GM21515 (cell line): ENCODE results near the gene FBXL22.

Experiments
- ATAC-seq: cut with Tn5 transposase; IDR thresholded peaks from one replicate; pipeline ENCODE4 v1.9.1; 2021; ENCODE audit not compliant: unreplicated experiment

FBXL22 gene

DNA sequence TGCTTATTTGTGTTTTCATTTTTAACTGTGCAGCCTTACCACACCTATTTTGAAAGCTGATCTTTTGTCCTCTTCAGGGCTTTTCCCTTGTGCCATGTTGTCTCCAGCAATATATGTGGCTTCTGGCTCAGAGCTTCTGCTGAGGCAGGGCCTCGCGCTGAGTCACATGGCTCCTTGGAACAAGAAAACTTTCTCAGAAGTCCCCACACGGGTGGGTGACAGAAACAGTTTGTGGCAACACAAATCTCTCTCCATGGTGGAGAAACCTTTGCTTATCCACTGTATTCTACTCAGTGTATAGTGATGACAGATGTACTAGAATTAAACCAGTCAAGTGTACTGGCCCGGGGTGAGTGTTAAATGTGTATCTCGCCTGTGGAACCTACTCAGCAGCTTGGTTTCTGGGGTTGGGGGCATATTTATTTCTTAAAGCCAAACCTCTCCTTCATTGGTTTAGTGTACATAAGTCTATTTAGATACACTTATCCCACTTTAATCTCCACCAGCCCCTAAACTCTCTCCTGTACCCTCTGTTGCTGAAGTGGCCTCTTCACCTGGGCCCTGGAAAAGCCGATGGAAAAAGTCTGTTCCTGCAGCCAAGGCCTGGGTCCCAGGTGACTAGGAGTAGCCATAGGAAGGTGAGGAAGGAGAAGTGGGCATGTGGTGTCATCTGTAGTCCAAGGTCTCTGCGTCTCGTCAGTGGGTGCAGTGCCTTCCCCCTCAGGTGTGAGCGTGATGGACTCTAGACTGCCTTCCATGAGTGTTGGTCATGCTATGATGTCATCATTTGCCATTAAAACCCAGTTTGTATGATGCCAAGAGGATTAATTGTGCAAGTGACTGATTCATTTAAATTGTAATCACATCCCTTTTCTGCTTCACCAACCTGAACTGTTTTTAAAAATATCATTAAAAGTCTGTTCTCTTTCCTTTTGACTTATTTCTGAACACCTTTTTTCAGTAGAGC is 3.2 kb upstream of the FBXL22 start:
- no peak for ATAC-seq

DNA sequence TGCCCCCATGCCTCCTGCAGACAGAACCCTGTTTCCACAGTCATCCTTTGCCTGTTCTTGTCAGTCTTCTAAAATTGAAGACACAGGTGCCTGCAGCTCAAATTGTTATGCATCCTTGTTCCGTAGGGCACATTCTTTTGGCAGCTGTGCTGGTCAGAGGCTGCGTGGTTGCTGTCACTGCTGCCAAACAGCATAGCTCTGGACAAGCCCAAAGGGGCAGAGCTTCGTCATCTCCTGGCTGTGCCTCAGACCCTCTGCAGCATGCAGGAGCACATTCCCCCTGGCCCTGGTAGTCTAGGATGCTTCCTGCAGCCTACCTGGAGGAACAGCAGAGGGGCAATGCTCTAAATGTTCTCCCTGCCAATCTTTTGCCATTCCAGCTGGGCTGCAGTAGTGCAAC is 2.1 kb upstream of the FBXL22 start:
- no peak for ATAC-seq

DNA sequence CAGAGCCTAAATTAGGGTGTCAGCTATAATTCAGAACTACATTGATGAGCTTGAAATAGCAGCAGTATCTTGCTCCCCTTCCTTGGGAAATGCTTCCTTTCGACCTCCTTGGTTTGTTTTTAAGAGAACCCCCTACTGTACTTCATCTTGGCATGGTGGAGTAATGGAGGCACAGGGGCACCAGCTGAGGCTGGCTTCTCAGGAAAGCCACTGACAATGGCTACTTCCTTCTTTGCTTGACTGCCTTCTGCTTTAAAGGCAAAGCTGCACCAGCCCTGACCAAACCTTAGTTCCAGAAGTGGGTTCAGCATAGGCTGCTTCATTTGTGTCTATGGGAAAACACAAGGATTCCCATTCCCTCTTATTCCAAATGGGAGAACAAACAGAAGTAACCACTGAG is 1.5 kb upstream of the FBXL22 start:
- no peak for ATAC-seq

DNA sequence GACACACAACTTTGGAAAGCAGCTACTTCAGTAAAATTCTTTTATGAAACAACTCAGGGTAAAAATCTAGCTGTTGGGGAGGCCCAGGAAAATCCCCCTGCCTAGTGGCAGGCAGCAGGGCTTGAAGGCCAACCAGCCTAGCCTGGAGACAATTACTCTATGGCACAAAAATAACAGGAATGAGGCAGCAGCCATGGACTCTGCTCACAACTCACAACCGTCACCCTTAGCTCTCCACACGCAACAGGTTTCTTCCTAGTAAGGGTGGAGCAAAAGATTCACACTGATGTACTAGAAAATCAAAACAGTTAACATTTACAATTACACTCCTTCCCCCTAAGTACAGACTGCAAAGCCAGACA is 530 bp upstream of the FBXL22 start:
- no peak for ATAC-seq

DNA sequence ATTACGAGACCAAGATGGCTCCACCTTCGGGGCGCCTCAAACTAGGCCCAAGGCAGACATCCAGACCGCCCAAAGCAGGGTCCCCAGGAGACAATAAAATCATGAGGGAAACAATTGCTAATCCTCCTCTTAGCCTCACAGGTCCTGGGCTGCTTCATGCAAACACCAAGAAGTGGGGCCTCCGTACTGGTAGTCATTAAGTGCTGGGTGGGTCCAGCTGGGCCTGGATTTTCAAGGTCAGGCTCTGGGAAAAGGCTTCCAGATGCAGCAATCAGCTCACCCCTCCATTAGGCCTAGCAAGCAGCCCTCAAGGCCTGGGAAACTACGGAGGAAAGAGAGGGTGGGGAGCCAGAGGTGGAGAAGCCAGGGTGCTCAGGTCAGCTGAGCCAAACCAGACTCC is 634 bp downstream of the FBXL22 start:
- no peak for ATAC-seq

DNA sequence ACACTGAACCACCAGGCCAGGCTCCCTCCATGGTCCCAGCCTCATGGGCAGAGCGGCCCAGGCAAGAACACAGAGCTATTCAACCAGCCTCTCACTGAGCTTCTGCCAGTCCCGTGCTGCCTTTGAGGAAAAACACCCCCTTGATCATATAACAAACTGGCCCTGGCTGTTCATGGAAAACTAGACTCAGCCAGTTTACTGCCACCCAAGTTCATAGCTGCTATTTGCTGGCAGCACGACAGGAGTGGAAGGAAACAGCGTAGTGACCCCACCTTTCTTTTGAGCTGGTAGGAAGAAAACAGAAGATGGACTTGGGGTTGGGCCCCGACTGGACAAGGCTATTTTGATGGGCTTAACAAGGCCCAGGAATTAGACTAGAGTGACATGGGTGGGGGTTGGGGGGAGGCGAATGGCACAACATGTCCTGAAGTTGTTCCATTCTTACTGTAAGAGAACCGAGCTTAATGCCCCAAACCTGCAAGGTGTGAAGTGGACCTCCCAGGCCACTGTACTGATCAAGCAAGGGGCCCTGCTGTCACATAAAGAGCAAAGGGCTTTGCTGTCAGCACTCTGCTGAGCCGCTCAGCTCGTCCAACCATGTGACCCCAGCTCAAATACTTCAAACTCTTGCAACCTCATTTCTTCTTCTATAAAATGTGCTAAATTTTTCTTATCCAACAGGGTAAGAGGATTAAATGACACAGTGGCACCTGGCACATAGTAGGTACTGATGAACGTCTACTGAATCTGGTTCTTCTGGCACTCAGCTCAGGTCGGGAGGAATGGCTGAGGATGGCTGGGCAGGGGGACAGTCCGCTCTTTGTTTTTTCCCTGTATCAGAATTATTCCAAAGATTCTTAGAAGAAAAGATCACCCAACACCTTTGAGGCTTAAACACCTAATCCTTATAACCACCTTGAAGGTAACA is 1.6 kb downstream of the FBXL22 start:
- no peak for ATAC-seq

DNA sequence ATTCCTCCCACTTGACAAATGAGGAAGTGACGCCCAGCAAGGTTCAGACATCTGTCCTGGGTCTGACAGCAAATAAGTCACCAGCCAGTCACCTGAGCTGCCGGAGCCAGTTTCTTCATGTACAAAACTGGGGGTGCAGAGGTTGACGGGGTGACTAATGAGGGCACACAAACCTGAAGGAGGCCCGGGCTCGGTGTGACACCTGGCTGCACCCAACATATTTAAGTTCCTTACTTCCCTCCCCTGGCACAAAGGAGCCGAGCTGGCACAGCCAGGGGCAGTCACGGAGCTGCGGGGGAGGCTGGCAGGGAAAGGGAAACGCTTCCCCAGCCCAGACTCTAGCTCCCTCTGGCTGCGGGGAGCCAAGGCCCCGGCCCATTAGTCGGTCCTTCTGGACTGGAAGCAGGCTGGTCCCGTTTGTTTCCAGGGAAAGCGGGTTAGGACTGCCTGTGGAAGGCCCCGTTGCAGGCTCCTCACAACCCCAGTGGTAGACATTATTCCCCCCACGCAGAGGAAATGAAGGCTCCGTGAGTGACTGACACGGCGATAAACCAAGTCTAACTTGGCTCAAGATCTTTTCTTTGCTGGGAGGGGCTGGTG is 2.3 kb downstream of the FBXL22 start:
- no peak for ATAC-seq

DNA sequence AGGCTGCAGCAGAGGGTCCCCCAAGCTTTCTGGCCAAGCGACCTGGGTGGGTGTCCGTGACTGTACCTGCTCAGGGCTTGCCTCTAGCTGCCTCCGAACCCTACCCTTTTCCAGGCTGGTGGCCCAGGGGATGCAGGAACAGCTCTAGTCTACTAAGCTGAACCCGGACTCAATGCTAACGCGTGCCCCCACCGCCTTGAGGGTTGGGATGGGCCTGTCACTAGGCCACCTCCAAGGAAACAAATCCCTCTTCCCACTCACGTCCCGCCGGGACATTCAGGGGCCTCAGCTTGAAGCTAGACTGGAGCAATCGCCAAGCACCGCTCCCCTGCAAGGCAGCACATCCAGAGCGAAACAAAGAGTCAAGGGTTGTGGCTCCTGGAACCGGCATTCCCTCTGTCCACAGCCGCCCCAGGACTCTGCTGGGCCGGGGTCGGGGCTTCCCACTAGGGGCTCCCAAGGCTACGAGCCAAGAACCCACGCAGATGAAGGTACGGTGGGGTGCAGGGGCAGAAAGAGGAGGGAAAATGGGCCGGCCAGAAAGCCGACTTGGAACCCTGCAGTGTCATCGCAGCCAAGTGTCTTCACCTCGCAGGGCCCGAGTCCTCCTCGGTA is 2.9 kb downstream of the FBXL22 start:
- ATAC-seq: peak; percentile 5

DNA sequence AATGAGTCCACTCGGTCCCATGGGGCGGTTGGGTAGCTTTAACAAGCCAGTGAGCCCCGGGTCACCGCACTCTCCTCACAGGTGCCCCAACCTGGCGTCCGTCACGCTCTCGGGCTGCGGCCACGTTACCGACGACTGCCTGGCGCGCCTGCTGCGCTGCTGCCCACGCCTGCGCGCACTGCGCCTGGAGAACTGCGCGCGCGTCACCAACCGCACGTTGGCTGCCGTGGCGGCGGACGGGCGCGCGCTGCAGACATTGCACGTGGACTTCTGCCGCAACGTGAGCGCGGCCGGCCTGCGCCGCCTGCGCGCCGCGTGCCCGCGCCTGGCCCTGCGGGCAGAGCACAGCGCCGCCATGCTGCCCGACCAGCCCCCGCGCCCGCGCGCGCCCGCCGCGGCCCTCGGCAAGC is 3.4 kb downstream of the FBXL22 start:
- peak; percentile 64 for ATAC-seq

DNA sequence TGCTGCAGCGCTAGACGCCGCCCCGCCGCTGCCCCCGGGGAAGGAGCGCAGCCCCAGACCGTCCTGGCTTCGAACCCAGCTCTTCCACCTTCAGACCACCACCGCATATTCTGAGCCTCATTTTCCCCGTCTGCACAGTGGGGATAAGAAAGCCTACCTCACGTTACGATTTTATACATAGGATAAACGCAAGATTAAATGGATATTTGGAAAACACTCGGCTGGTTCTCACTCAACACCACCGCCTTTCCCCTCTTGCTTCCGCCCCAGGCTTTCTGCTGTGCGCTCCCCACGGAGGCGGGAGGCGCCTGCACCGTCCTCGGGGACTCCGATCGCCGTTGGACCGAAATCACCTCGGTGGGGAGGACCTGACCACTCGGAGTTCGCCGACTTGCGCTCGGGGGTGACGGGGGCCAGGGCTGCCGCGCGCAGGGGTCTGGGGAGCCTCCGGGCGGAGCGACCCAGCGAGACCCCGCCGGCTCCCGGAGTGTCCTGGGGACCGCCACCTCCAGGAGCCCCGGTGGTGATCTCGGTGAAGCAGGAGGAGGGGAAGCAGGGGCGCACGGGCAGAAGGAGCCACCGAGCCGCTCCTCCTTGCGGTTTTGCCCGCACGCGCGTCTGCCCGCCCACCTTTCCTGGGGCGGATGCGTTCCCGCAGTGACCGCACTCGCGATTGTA is 4.0 kb downstream of the FBXL22 start:
- ATAC-seq: peak; percentile 7

DNA sequence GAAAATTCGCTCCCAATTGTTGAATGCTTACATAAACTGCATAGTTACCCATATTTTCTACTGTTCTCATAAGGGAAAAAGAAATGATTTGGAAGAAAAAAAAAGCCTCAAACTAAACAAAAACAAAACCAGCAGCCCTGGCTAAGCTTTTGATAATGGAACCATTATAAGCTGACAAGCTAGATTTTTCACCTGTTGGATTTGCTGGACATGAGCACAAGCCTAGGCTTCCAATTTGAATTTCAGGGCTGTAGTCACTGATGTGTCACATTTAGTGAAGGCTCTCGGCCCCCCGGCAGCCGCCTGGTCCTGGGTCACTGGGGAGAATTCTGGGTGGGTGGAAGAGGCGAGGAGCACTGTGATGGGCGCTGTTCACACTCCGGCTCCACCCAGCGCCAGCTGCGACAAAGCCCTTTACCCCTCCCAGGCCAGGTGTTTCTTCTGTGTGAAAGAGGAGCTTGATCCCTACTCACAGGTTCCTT is 4.6 kb downstream of the FBXL22 start:
- no peak for ATAC-seq

DNA sequence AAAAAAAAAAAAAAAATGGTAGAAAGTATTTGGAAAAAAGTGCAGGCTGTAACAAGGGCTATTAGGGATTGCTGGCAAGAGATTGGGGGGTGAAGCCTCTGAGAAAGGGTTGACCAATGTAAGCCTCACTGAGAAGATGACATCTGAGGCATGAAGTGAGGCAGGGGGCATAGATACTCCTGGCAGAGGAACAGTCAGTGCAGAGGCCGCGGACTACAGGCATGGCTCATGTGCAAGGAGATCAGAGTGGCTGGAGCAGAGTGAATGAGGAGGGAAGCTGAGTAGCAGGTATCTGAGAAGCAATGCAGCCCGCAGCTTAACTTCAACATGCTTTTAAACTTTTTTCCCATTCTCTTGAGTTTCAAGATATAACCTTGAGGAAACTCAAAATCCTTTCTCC is 5.4 kb downstream of the FBXL22 start:
- no peak for ATAC-seq

DNA sequence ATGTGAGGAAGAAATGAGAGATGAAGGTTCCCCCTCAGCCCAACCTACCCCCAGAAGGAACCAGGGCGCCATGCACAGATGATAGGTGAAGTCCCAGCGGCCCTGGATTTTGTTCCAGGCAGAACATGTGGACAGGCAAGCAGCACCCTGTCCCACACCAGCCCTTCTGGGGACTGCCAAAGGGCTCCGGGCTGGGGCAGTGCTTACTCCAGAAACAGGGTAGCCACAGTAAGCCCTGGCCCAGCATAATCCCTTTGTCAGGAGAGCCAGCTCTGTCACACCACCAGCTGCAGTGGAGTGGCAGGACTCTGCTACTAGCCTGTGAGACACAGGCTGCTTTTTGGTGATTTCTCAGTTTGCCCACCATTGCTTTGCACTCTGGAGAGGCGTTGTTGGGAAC is 6.3 kb downstream of the FBXL22 start:
- ATAC-seq: no peak

DNA sequence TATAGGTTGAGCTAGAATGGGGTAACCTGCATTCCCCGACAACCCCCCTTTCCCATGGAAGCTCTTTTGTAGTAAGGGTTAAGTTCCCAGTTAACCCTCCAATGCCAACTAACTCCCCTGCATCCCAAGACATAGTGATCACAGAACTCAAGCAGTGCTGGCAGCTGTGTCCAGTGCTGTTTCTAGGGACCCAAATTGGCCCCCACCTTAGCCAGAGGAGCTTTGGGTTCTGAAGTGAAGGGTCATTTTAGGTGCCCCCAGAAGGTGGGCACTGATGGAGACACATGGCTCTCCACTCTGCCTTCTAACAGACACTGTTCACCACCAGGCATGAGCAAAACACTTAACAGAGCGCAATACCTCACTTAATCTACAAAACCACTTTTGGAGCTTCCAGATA is 7.1 kb downstream of the FBXL22 start:
- no peak for ATAC-seq

DNA sequence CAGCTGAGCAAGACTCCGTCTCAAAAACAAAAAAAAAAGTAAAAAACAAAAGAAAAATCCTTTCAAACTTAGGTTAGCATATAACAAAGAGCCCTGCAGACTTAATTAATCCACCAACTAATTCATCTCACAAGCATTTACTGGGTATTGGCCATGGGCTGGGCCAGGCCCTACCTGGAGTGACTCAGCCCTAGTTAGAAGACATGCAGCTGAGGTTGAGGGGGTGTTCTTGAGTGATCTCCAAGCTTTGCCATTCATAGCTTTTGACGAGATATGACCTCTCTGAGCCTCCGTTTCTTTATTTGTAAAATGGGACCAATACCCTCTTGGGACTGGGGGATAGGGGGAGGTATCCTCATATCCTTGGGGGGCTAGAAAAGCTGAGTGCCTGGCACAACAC is 7.8 kb downstream of the FBXL22 start:
- no peak for ATAC-seq

DNA sequence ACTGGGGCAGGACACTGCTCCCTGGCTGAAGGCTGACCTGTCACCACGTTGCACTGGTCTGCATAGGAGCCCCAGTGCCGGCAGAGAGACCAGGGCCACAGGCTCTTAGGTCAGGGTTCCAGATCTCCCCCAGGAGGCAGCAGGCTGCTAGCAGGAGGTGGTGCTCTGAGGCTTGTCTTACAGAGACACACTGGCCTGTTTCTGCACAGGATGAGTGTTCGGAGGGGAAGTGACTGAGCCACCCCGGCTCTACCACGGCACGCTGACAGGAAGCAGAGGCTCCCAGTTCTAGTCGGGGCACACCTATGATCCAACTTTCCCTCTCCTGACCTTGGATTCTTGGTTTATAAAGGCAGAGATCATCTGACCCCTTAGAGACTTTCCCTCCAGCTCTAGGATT is 8.6 kb downstream of the FBXL22 start:
- ATAC-seq: no peak

DNA sequence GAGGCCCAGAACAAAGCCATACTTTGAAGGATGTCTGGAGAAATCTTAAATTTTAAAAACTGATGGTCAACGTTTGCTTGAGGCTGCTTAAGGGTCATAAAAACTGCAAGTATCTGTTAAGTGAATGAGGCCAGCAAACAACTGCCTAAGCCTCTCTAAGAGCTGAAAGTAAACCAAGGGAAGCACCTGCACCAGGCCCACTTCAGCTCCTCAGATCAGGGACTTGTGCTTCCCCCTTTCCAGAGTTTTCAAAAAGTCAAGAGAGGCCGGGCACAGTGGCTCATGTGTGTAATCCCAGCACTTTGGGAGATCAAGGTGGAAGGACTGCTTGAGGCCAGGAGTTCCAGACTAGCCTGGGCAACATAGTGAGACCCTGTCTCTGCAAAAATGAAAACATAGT is 9.1 kb downstream of the FBXL22 start:
- no peak for ATAC-seq

DNA sequence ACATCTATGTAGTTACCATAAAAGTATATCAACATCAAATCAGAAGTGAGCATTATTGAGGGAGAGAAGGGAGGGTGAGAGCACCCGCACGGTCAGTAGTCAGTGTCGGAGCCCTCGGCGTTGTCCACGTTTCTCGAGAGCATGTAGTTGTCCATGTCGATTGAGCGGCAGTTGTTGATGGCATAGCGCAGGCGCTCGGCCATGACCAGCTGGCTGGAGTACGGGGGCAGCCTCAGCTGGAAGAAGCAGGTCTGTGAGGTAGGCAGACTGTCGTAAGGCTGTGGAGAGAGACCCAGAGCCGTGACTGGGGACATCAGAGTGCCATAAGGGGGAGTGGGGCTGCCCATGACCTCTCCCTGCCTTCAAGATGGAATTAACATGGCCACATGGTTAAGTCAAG is 11.8 kb downstream of the FBXL22 start:
- ATAC-seq: no peak

DNA sequence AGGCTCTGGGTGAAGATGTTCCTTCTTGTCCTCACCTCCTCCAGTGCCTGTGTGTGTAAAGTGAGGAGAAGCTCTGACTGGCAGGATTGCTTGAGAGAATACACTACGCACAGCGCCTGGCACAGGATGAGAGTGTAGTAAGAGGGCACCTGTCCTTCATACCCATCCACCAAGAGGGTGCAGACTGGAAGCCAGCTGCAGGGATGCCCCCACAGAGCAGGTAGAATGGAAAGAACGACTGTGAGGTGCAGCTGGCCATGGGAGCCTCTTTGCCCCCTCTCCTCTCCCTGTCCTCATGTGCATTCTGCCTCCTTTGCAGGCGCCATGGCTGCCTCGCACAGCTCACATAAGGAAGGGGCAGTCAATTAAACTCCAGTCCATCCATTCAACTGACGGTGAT is 12.3 kb downstream of the FBXL22 start:
- ATAC-seq: no peak

DNA sequence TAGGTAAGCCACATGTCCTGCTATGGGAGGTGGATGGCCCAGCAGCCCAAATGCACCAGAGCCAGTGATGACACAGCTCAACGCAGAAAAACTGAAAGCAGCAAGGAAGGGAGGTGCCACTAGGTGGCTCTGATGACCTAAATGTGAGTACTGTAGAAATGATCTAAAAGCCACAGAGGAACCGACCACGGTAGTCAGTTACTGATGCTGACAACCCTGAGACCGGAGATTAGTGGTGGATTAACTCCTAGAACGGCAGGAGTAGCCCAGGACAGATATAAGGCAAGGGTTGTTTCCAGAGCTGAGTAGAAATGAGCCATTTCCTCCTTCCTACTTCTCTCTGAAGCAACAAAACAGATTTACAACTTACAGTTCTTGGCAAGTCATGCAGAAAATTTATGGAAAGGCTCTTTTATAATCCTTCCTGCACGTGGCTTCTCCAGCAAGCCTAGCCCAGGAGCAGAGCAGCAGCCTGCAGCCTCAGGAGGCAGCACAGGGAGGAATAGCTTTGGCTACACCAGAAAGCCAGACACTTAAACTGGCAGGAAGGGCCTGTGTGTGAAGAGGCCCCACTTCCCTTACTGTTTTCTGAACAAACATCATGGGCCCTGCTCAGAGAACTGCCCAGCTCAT is 13.1 kb downstream of the FBXL22 start:
- peak; percentile 62 for ATAC-seq
